ENCODE measurements around the gene FOXF2. TPM values are rescaled to one million over a fixed set of nuclear protein-coding genes. Genes with fewer than 3 reads are reported as not detected.

The FOXF2 gene
- total and polyA plus RNA-seq, 7 donors, result 0.07 to 0.54 (median 0.17) TPM

- ATAC-seq (no peak), DNase-seq (no peak)
- no peaks in the 10 kb centered on the region for H3K4me1 ChIP-seq
- H3K4me3 ChIP-seq, result no peak overlapping the region
- H3K27ac ChIP-seq, result no peak overlapping the region
- 83 to 95% (median 90%) methylated on average over 2 of the region's 2 CpGs for WGBS, 3 donors
- peaks cover 0 to 58% (median 6%) of the 10 kb centered on the region in 3 donors for H3K27me3 ChIP-seq (ENCODE audit: insufficient read depth in 3 of 3, low read length in 2 of 3)
- no peaks in the 10 kb centered on the region for H3K9me3 ChIP-seq
- no peaks in the 10 kb centered on the region for H3K36me3 ChIP-seq (ENCODE audit: insufficient read depth in 1 of 2, low read depth in 1 of 2)
- intact Hi-C loops (cut with DNase I), result no loop called here
- no peak for TF ChIP-seq CTCF (IDR thresholded peaks at IDR 0.05)
These were observed 13.5 kb downstream of the FOXF2 start for GRCh38 chr6:1402868-1403267.

- no peak for TF ChIP-seq CTCF (IDR thresholded peaks at IDR 0.05)
- intact Hi-C loops (cut with DNase I), result no loop called here
- no peak overlapping the region for H3K4me3 ChIP-seq
- H3K36me3 ChIP-seq (ENCODE audit: insufficient read depth in 1 of 2, low read depth in 1 of 2), result no peaks in the 10 kb centered on the region
- H3K27ac ChIP-seq, result no peak overlapping the region
- ATAC-seq, result no peak
- H3K4me1 ChIP-seq, result no peaks in the 10 kb centered on the region
- no peak for DNase-seq
- H3K27me3 ChIP-seq (ENCODE audit: insufficient read depth in 3 of 3, low read length in 2 of 3), result peaks cover 0 to 48% (median 6%) of the 10 kb centered on the region in 3 donors
- WGBS, 3 donors, result 68 to 75% (median 70%) methylated on average over 12 of the region's 12 CpGs
- no peaks in the 10 kb centered on the region for H3K9me3 ChIP-seq
These were observed 14.7 kb downstream of the FOXF2 start for GRCh38 chr6:1403851-1404712.

GRCh38 chr6:1404713-1405098, 15.3 kb downstream of the FOXF2 start:
- Histone ChIP-seq H3K4me1 (no peaks in the 10 kb centered on the region), H3K4me3 (no peak overlapping the region), H3K27me3 (ENCODE audit: insufficient read depth in 3 of 3, low read length in 2 of 3) (peaks cover 0 to 48% (median 6%) of the 10 kb centered on the region in 3 donors), H3K27ac (no peak overlapping the region), H3K36me3 (ENCODE audit: insufficient read depth in 1 of 2, low read depth in 1 of 2) (no peaks in the 10 kb centered on the region), H3K9me3 (no peaks in the 10 kb centered on the region)
- 80 to 91% (median 86%) methylated on average over 4 of the region's 4 CpGs for WGBS, 3 donors
- intact Hi-C loops (cut with DNase I), result no loop called here
- DNase-seq (no peak), ATAC-seq (no peak)
- no peak for TF ChIP-seq CTCF (IDR thresholded peaks at IDR 0.05)

GRCh38 chr6:1405221-1405620, 15.8 kb downstream of the FOXF2 start:
- ATAC-seq (no peak), DNase-seq (no peak)
- Histone ChIP-seq H3K4me3 (no peak overlapping the region), H3K9me3 (no peaks in the 10 kb centered on the region), H3K36me3 (ENCODE audit: insufficient read depth in 1 of 2, low read depth in 1 of 2) (no peaks in the 10 kb centered on the region), H3K27ac (no peak overlapping the region), H3K4me1 (no peaks in the 10 kb centered on the region), H3K27me3 (ENCODE audit: insufficient read depth in 3 of 3, low read length in 2 of 3) (peaks cover 0 to 49% (median 6%) of the 10 kb centered on the region in 3 donors)
- 51 to 52% (median 51%) methylated on average over 6 of the region's 6 CpGs for WGBS, 3 donors
- intact Hi-C loops (cut with DNase I), result no loop called here
- no peak for TF ChIP-seq CTCF (IDR thresholded peaks at IDR 0.05)
